Mucosa of descending colon (tissue), 3 donors: ENCODE data around the gene PFDN1. TPM values are rescaled to one million over a fixed set of nuclear protein-coding genes. Genes with fewer than 3 reads are reported as not detected.

Experiments used
- ATAC-seq: fragments of 200-7000 bp; cut with Tn5 transposase; one replicate; pipeline ENCODE4 v1.9.1; 2020; ENCODE audit warnings: mild to moderate bottlenecking, moderate library complexity
- DNase-seq, 3 donors: peaks; one replicate each; pipeline ENCODE4 v3.0.0-alpha.2; 2020
- H3K36me3 ChIP-seq: fragments of 200-600 bp; one replicate; pipeline ENCODE4 v1.8.0; 2021; ENCODE audit warnings: low read depth, mild to moderate bottlenecking
- H3K4me1 ChIP-seq: fragments of 200-600 bp; one replicate; pipeline ENCODE4 v1.8.0; 2021; ENCODE audit warnings: low read depth, mild to moderate bottlenecking
- H3K4me3 ChIP-seq: fragments of 200-600 bp; one replicate; pipeline ENCODE4 v1.8.0; 2021; ENCODE audit warnings: mild to moderate bottlenecking
- H3K9me3 ChIP-seq: fragments of 200-600 bp; one replicate; pipeline ENCODE4 v1.8.0; 2021; ENCODE audit warnings: mild to moderate bottlenecking
- intact Hi-C, 2 donors: fragments of 100-400 bp; cut with DNase I in 1 of 2; cut with micrococcal nuclease in 1 of 2; formaldehyde crosslinking; loops; one replicate each; pipeline versions ENCODE4 v1.11.0 to v1.11.1; 2022; cut with DNase I, micrococcal nuclease
- total RNA-seq, 3 donors: library from RNA; stranded (reverse); fragmentation: NEBNext Ultra II Directional in 2 of 3; extraction: Animal tissue kit (Norgen Biotek cat#: 25700) in 2 of 3; gene quantifications; one replicate each; pipeline versions ENCODE4 v1.2.1 to v1.2.4, GENCODE V29; 2021 to 2023
- TF ChIP-seq, protein P1 (sequence below): fragments of 200-600 bp; IDR thresholded peaks from one replicate; pipeline ENCODE4 v1.8.0; 2022; ENCODE audit warnings: antibody characterized with exemption, mild to moderate bottlenecking
- donor health status: DM: no; HTN: no; CAD: no; lungs with moderate emphysema.
- donor health status: DM: no; HTN: no; CAD: no.
- donor health status: DM: no; HTN: yes; CAD: no.

PFDN1 gene
- total RNA-seq, 3 donors from 2014 or later, result 33.5 to 48.0 (median 35.9) TPM

DNA sequence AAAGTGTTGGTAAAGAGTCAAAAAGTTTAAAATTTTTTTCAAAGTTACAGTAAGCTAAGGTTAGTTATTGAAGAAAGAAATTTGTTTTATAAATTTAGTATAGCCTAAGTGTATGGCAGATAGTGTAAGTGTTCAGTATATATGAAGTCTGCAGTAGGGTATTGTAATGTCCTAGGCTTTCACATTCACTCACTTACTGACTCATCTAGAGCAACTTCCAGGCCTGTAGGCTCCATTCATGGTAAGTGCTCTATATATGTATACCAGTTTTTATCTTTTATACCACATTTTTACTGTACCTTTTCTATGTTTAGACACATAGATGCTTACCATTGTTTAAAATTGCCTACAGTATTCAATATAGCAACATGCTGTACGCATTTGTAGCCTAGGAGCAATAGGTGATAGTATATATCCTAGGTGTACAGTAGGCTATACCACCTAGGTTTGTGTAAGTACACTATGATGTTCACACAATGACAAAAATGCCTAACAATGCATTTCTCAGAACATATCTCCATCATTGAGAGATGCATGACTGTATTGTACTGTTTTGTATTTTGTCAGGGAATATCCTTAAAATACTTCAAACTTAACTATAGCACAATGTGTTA is 89.4 kb downstream of the PFDN1 start:
- intact Hi-C loops, result no loop called here
- no peak overlapping the region for H3K4me3 ChIP-seq
- no peak for ATAC-seq
- peaks cover 24% of the 10 kb centered on the region for H3K4me1 ChIP-seq
- TF ChIP-seq, protein P1, sequence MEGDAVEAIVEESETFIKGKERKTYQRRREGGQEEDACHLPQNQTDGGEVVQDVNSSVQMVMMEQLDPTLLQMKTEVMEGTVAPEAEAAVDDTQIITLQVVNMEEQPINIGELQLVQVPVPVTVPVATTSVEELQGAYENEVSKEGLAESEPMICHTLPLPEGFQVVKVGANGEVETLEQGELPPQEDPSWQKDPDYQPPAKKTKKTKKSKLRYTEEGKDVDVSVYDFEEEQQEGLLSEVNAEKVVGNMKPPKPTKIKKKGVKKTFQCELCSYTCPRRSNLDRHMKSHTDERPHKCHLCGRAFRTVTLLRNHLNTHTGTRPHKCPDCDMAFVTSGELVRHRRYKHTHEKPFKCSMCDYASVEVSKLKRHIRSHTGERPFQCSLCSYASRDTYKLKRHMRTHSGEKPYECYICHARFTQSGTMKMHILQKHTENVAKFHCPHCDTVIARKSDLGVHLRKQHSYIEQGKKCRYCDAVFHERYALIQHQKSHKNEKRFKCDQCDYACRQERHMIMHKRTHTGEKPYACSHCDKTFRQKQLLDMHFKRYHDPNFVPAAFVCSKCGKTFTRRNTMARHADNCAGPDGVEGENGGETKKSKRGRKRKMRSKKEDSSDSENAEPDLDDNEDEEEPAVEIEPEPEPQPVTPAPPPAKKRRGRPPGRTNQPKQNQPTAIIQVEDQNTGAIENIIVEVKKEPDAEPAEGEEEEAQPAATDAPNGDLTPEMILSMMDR, result no peak
- H3K36me3 ChIP-seq, result no peaks in the 10 kb centered on the region
- H3K9me3 ChIP-seq, result no peaks in the 10 kb centered on the region
- no peak for DNase-seq

DNA sequence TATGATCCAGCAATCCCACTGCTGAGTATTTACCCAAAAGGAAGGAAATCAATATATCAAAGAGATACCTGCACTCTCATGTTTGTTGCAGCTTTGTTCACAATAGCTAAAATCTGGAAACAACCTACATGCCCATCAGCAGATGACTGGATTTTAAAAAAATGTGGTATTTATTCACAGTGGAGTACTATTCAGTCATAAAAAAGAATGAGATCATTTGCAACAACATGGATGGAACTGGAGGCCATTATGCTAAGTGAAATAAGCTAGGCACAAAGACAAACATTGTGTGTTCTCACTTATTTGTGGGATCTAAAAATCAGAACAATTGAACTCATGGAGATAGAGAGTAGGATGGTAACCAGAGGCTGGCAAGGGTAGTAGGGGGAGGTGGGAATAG is 94.8 kb downstream of the PFDN1 start:
- TF ChIP-seq, protein P1, result no peak
- intact Hi-C loops, result no loop called here
- H3K4me1 ChIP-seq, result no peaks in the 10 kb centered on the region
- no peaks in the 10 kb centered on the region for H3K9me3 ChIP-seq
- no peak for DNase-seq
- H3K36me3 ChIP-seq, result no peaks in the 10 kb centered on the region
- no peak overlapping the region for H3K4me3 ChIP-seq
- no peak for ATAC-seq

DNA sequence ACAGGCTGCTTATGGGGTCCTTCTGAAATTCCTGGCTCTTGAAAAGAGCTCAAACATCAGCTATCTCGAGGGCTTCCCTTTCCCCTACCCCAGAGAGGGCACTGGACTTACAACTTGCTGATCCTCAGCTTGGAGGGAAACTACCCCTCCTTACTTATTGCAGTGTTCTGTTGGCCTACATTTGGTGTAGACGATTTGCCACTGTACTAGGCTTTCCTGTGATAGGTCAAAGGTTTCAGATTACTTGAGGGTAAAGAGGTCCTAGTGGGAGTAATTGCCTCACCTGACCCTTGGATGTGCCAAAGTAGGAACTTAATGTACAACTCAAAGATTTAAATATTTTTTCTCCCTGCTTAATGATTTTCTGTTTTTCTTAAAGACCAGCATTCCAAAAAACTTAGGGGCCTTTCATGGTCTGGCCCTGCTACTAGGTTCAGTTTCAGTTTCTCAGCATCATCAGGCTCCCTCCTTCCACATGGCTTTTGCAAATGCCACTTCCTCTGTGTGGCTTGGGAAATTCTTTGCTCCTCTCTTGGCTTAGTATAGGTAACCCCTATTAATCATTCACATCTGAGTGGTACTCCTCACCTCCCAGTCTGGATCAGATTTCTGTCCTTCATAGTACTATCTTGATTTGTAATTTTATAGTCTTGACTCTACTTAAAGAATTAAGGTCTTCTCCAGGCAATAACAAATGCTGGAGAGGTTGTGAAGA is 95.5 kb downstream of the PFDN1 start:
- Histone ChIP-seq H3K36me3 (no peaks in the 10 kb centered on the region), H3K4me3 (no peak overlapping the region), H3K4me1 (no peaks in the 10 kb centered on the region), H3K9me3 (no peaks in the 10 kb centered on the region)
- TF ChIP-seq, protein P1, result no peak
- intact Hi-C loops, result no loop called here
- ATAC-seq (peak; percentile 39), DNase-seq (no peak)

DNA sequence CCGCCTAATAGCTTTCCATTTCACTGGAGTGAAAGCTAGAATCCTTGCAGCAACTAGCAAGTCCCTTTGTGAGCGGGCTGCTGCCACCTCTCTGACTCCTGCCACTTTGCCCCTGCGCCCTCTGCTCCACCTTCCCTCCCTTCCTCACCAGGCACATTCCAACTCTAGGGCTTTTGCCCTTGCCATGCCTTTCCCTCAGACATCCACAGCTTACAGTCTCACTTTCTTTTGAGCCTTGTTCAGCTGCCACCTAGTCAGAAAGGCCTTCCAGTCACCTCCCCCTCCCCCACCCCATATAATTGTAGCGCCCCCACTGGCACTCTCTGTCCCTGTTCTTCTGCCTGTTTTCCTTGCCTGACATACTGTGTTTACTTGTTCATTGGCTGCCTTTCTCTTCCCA is 96.9 kb downstream of the PFDN1 start:
- DNase-seq (no peak), ATAC-seq (no peak)
- intact Hi-C loops, result no loop called here
- H3K9me3 ChIP-seq, result no peaks in the 10 kb centered on the region
- H3K4me3 ChIP-seq, result no peak overlapping the region
- no peaks in the 10 kb centered on the region for H3K36me3 ChIP-seq
- TF ChIP-seq, protein P1, result no peak
- no peaks in the 10 kb centered on the region for H3K4me1 ChIP-seq

DNA sequence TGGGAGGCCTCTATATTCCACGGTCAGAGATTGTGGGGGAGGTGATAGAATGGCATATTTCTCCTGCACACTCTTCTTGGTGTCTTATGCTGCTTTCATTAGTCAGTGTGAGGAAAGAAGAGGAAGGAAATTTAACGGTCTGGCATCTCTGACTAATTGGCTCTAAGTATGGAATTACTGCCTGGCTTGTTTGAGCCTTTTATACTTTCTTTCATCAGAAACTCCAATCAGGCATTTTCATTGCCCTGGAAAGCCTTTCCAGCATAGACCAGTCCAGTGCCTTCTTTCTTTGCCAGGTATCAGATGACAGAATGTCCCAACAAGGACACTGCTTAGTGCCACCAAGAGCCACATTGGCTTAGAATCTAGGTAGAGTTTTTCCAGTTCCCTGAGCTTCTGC is 97.7 kb downstream of the PFDN1 start:
- H3K9me3 ChIP-seq, result no peaks in the 10 kb centered on the region
- H3K36me3 ChIP-seq, result no peaks in the 10 kb centered on the region
- no peak for DNase-seq
- ATAC-seq, result peak; percentile 30
- H3K4me1 ChIP-seq, result no peaks in the 10 kb centered on the region
- no peak overlapping the region for H3K4me3 ChIP-seq
- intact Hi-C loops, result no loop called here
- TF ChIP-seq, protein P1, result no peak
